Liver (tissue), 9 donors: ENCODE measurements around the gene PIK3CA. TPM values are rescaled to one million over a fixed set of nuclear protein-coding genes. Genes with fewer than 3 reads are reported as not detected.
A peak's percentile ranks its signal among the peaks of the same experiment; 100 is the strongest.

Experiments used
- DNase-seq: peaks from one replicate; pipeline ENCODE4 v3.0.0-alpha.2; 2017; ENCODE audit warnings: low spot score
- H3K27ac ChIP-seq, 2 donors: one replicate each; pipeline ENCODE4 v1.7.0; 2013; ENCODE audit warnings: inconsistent platforms in 2 of 2, low read length in 2 of 2, control low read depth in 1 of 2, low read depth in 1 of 2, mild to moderate bottlenecking in 1 of 2
- H3K27me3 ChIP-seq, 4 donors: one replicate each; pipeline versions ENCODE4 v1.6.1 to v1.7.0; 2013; ENCODE audit warnings: low read length in 3 of 4, inconsistent platforms in 1 of 4, mild to moderate bottlenecking in 1 of 4, moderate library complexity in 1 of 4; ENCODE audit not compliant: control insufficient read depth in 4 of 4, insufficient read depth in 4 of 4
- H3K36me3 ChIP-seq, 4 donors: one replicate each; pipeline versions ENCODE4 v1.6.1 to v1.7.0; 2013; ENCODE audit warnings: low read length in 3 of 4, mild to moderate bottlenecking in 3 of 4, low read depth in 1 of 4, moderate library complexity in 1 of 4; ENCODE audit not compliant: control insufficient read depth in 4 of 4, insufficient read depth in 3 of 4
- H3K4me1 ChIP-seq, 4 donors: one replicate each; pipeline versions ENCODE4 v1.6.1 to v1.7.0; 2013; ENCODE audit warnings: low read length in 3 of 4, mild to moderate bottlenecking in 3 of 4, moderate library complexity in 1 of 4; ENCODE audit not compliant: control insufficient read depth in 4 of 4, insufficient read depth in 4 of 4
- H3K4me3 ChIP-seq, 3 donors: one replicate each; pipeline versions ENCODE4 v1.6.1 to v1.7.0; 2013; ENCODE audit warnings: low read length in 3 of 3, control low read depth in 1 of 3, low read depth in 1 of 3, mild to moderate bottlenecking in 1 of 3
- H3K9ac ChIP-seq, 2 donors: one replicate each; pipeline ENCODE4 v1.7.0; 2013; ENCODE audit warnings: low read length in 2 of 2, mild to moderate bottlenecking in 2 of 2, moderate library complexity in 2 of 2, control low read depth in 1 of 2, low read depth in 1 of 2
- H3K9me3 ChIP-seq, 4 donors: one replicate each; pipeline versions ENCODE4 v1.6.1 to v1.7.0; 2013; ENCODE audit warnings: low read length in 3 of 4; ENCODE audit not compliant: control insufficient read depth in 4 of 4
- CTCF ChIP-seq: fragments of 150-350 bp; IDR thresholded peaks from 2 replicates; pipeline ENCODE4 v1.5.1; 2017; ENCODE audit warnings: improper control_type of control experiment, low read depth, low read length; ENCODE audit not compliant: missing input control
- EGR1 ChIP-seq, 2 donors: IDR thresholded peaks; 2 replicates each; pipeline ENCODE4 v1.6.1; 2016 to 2018; ENCODE audit warnings: antibody characterized with exemption in 2 of 2, low read depth in 2 of 2
- FOXA1 ChIP-seq: IDR thresholded peaks from 2 replicates; pipeline ENCODE4 v1.6.1; 2016; ENCODE audit warnings: antibody characterized with exemption
- FOXA2 ChIP-seq: IDR thresholded peaks from 2 replicates; pipeline ENCODE4 v1.6.1; 2016; ENCODE audit warnings: antibody characterized with exemption
- HNF4A ChIP-seq, 2 donors: conservative IDR thresholded peaks; 2 replicates each; pipeline ENCODE4 v1.6.1; 2016; ENCODE audit warnings: antibody characterized with exemption in 2 of 2, mild to moderate bottlenecking in 2 of 2
- HNF4G ChIP-seq: IDR thresholded peaks from 2 replicates; pipeline ENCODE4 v1.6.1; 2016; ENCODE audit warnings: antibody characterized with exemption
- JUND ChIP-seq, 2 donors: IDR thresholded peaks; 2 replicates each; pipeline ENCODE4 v1.6.1; 2016; ENCODE audit warnings: antibody characterized with exemption in 2 of 2
- NR2F2 ChIP-seq: IDR thresholded peaks from 2 replicates; pipeline ENCODE4 v1.6.1; 2016; ENCODE audit warnings: antibody characterized with exemption
- RAD21 ChIP-seq, 2 donors: IDR thresholded peaks; 2 replicates each; pipeline ENCODE4 v1.6.1; 2016; ENCODE audit warnings: antibody characterized with exemption in 2 of 2, mild to moderate bottlenecking in 2 of 2
- RXRA ChIP-seq, 2 donors: IDR thresholded peaks; 2 replicates each; pipeline ENCODE4 v1.6.1; 2017 to 2018; ENCODE audit warnings: antibody characterized with exemption in 2 of 2, mild to moderate bottlenecking in 1 of 2
- SP1 ChIP-seq: IDR thresholded peaks from 2 replicates; pipeline ENCODE4 v1.6.1; 2018; ENCODE audit warnings: antibody characterized with exemption, mild to moderate bottlenecking
- TAF1 ChIP-seq: conservative IDR thresholded peaks from 2 replicates; pipeline ENCODE4 v1.6.1; 2016; ENCODE audit warnings: antibody characterized with exemption, mild to moderate bottlenecking
- YY1 ChIP-seq: IDR thresholded peaks from 2 replicates; pipeline ENCODE4 v1.6.1; 2016; ENCODE audit warnings: antibody characterized with exemption, mild to moderate bottlenecking
- WGBS: extraction: QIAGEN DNeasy Blood & Tissue Kit; methylation state at CpG from one replicate; pipeline ENCODE4 v1.1.7; 2013; 5-methylcytosine and 5-hydroxymethylcytosine counted together
- polyA plus RNA-seq, 2 donors: library from polyadenylated mRNA; stranded (reverse) in 1 of 2; unstranded in 1 of 2; fragments of 200-250 nt in 1 of 2; fragments of >200 nt in 1 of 2; fragmentation: Nextera tagmentation in 1 of 2; extraction: Ambion mirVana in 1 of 2; gene quantifications; one replicate each; pipeline versions ENCODE4 v1.2.1 to v1.2.3, GENCODE V29; 2013 to 2015
- total RNA-seq, 2 donors: library from RNA; depleted of rRNA; stranded (reverse); fragments of >200 nt; gene quantifications; one replicate each; pipeline ENCODE4 v1.2.3, GENCODE V29; 2014
- TF ChIP-seq, protein P1 (sequence below): IDR thresholded peaks from 2 replicates; pipeline ENCODE4 v1.6.1; 2016; ENCODE audit warnings: antibody characterized with exemption, mild to moderate bottlenecking
- donor health status: healthy.
- donor health status: healthy.
- donor health status: healthy.
- donor health status: healthy.
- donor health status: healthy.

The PIK3CA gene
- total and polyA plus RNA-seq, 4 donors = 3.6 to 14.6 (median 7.2) TPM

DNA sequence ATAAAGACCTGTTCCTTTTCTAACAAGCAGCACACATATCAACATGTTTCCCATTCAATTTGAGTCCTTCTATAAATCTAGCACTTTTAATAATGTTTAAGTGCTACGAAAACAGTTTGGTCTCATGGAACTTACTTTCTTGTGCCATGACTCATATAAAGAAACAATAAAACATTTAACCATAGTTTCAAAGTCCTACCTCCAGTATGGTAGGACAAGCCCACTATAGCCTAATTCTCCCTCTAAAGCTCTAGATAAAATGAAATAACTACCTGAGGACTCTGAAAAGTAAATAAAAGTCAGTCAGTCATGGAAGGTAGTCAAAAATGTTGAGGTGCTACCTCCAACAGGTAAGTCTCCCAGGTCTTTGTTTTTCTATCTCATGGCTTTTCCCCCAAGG lies 12.0 kb upstream of the PIK3CA start:
- no peak overlapping the region for H3K27ac ChIP-seq
- DNase-seq = no peak
- H3K27me3 ChIP-seq = no peaks in the 10 kb centered on the region
- no peak overlapping the region for H3K4me3 ChIP-seq
- no peak overlapping the region for H3K9ac ChIP-seq
- no peaks in the 10 kb centered on the region for H3K4me1 ChIP-seq
- H3K36me3 ChIP-seq = no peaks in the 10 kb centered on the region
- WGBS = 78% methylated on average over 1 of the region's 1 CpG
- no peaks in the 10 kb centered on the region for H3K9me3 ChIP-seq
- no peak for TF ChIP-seq HNF4G

DNA sequence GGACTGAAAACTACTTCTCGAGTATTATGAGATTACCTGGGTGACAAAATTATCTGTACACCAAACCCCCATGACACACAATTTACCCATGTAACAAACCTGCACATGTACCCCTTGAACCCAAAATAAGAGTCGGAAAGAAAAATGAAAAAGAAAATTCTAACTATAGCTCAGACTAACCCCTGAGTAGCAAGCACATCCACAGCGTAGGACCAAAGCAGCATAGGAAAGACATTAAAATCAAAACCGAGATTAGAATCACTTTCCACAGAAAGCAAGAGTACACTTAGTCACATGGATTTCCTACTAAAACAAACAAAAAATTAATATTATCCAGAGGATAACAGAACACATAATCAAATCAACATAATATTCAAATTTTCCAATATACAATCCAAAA lies 6.3 kb upstream of the PIK3CA start:
- Histone ChIP-seq H3K4me3 (no peak overlapping the region), H3K9ac (no peak overlapping the region), H3K27me3 (no peaks in the 10 kb centered on the region), H3K4me1 (peaks cover 0 to 3% (median 2%) of the 10 kb centered on the region in 4 donors), H3K27ac (no peak overlapping the region), H3K9me3 (no peaks in the 10 kb centered on the region), H3K36me3 (no peaks in the 10 kb centered on the region)
- 88% methylated on average over 4 of the region's 4 CpGs for WGBS
- DNase-seq = no peak
- no peak for TF ChIP-seq TAF1
- no peak for TF ChIP-seq HNF4A (conservative IDR thresholded peaks at IDR 0.05)
- TF ChIP-seq YY1 = no peak
- no peak for TF ChIP-seq FOXA1

DNA sequence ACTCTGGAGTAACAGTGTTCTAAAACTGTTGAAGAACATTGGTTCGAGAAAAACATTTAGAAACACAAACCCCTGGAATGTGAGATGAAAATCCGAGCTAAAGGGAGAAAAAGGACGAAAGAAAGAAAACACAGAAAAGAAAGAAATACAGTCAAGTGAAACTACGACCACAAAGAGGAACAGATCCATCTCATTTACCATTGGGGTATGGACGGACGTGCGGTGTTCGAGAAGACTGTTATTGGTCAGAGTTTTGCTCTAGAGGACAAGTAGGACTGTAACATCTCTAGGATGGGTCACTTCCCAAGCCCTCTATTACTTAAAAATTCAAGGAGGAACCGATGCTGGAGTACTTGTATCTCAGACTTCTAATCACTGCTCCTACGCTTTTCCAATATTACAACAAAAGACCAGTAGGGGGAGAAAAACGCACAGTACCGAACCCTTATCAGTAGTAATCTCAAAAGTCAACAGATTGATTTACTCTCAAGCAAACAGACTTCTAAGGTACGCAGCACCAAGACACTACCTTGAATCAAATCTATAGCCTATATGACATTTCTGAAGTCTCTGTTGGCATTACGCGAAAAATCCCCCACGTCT lies 1.1 kb upstream of the PIK3CA start:
- Histone ChIP-seq H3K27ac (peak overlapping the region; percentile 98), H3K9me3 (no peaks in the 10 kb centered on the region), H3K4me1 (peaks cover 2 to 18% (median 6%) of the 10 kb centered on the region in 4 donors), H3K9ac (peak overlapping the region; percentile 89 to 95), H3K4me3 (peak overlapping the region; percentile 63 to 98 (median 91)), H3K36me3 (no peaks in the 10 kb centered on the region), H3K27me3 (no peaks in the 10 kb centered on the region)
- 3% methylated on average over 16 of the region's 16 CpGs for WGBS
- TF ChIP-seq, protein P1, sequence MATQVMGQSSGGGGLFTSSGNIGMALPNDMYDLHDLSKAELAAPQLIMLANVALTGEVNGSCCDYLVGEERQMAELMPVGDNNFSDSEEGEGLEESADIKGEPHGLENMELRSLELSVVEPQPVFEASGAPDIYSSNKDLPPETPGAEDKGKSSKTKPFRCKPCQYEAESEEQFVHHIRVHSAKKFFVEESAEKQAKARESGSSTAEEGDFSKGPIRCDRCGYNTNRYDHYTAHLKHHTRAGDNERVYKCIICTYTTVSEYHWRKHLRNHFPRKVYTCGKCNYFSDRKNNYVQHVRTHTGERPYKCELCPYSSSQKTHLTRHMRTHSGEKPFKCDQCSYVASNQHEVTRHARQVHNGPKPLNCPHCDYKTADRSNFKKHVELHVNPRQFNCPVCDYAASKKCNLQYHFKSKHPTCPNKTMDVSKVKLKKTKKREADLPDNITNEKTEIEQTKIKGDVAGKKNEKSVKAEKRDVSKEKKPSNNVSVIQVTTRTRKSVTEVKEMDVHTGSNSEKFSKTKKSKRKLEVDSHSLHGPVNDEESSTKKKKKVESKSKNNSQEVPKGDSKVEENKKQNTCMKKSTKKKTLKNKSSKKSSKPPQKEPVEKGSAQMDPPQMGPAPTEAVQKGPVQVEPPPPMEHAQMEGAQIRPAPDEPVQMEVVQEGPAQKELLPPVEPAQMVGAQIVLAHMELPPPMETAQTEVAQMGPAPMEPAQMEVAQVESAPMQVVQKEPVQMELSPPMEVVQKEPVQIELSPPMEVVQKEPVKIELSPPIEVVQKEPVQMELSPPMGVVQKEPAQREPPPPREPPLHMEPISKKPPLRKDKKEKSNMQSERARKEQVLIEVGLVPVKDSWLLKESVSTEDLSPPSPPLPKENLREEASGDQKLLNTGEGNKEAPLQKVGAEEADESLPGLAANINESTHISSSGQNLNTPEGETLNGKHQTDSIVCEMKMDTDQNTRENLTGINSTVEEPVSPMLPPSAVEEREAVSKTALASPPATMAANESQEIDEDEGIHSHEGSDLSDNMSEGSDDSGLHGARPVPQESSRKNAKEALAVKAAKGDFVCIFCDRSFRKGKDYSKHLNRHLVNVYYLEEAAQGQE = no peak
- TF ChIP-seq FOXA2 = peak; percentile 79
- TF ChIP-seq EGR1 (IDR thresholded peaks at IDR 0.05; ENCODE audit: low read depth in 2 of 2) = no peak
- TF ChIP-seq TAF1 = no peak
- TF ChIP-seq RAD21 (IDR thresholded peaks at IDR 0.05) = peak; percentile 79 to 88
- peak; percentile 62 for TF ChIP-seq CTCF
- no peak for TF ChIP-seq HNF4G
- no peak for TF ChIP-seq JUND (IDR thresholded peaks at IDR 0.05)
- TF ChIP-seq SP1 = no peak
- no peak for TF ChIP-seq RXRA (IDR thresholded peaks at IDR 0.05)
- no peak for TF ChIP-seq NR2F2
- no peak for TF ChIP-seq YY1
- TF ChIP-seq FOXA1 = no peak
- TF ChIP-seq HNF4A (conservative IDR thresholded peaks at IDR 0.05) = peak in 1 of 2 donors; percentile 22
- DNase-seq = no peak
